WERI-Rb-1 (cell line): ENCODE data around the gene XPO4.

Experiments used
- DNase-seq: peaks from one replicate; pipeline ENCODE4 v3.0.0-alpha.2; 2020
- H3K27ac ChIP-seq: fragments of 250-450 bp; sonication (Bioruptor Pico); 2 replicates; pipeline ENCODE4 v1.5.1; 2020; ENCODE audit warnings: mild to moderate bottlenecking, moderate library complexity
- H3K27me3 ChIP-seq: fragments of 250-450 bp; sonication (Bioruptor Pico); 2 replicates; pipeline ENCODE4 v1.5.1; 2021; ENCODE audit warnings: mild to moderate bottlenecking, low read depth, moderate library complexity; ENCODE audit not compliant: insufficient read depth, severe bottlenecking
- H3K36me3 ChIP-seq: fragments of 250-450 bp; sonication (Bioruptor Pico); 2 replicates; pipeline ENCODE4 v1.5.1; 2020; ENCODE audit warnings: mild to moderate bottlenecking, moderate library complexity
- H3K4me3 ChIP-seq: 2 replicates; pipeline ENCODE4 v1.5.1; 2011; ENCODE audit warnings: low read depth, mild to moderate bottlenecking, control low read depth, low read length
- H3K9me3 ChIP-seq: fragments of 250-450 bp; sonication (Bioruptor Pico); 2 replicates; pipeline ENCODE4 v1.5.1; 2021; ENCODE audit warnings: mild to moderate bottlenecking, moderate library complexity; ENCODE audit not compliant: severe bottlenecking
- TF ChIP-seq, protein P1 (sequence below): IDR thresholded peaks from 2 replicates; pipeline ENCODE4 v1.5.1; 2011; ENCODE audit warnings: low read depth, mild to moderate bottlenecking, control low read depth, inconsistent platforms, low read length

XPO4 gene

DNA sequence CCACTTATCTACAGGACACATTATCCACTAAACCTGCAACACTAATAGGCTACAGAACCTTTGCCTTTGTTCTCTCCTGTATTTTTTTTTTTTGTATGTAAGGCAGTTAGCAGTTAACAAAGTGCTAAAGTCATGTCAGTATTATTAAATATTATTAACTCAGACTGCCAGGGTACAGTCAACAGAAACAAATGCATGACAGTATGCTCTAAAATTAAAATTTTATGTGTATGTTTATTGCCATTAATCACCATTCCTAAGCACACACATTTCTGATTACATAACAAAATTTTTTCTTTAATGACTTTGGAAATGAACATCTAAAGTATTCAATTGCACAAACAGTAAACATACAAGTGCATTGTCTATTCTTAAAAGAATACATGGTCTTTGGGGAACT lies 41.7 kb downstream of the XPO4 start:
- no peak overlapping the region for H3K27ac ChIP-seq
- TF ChIP-seq, protein P1, sequence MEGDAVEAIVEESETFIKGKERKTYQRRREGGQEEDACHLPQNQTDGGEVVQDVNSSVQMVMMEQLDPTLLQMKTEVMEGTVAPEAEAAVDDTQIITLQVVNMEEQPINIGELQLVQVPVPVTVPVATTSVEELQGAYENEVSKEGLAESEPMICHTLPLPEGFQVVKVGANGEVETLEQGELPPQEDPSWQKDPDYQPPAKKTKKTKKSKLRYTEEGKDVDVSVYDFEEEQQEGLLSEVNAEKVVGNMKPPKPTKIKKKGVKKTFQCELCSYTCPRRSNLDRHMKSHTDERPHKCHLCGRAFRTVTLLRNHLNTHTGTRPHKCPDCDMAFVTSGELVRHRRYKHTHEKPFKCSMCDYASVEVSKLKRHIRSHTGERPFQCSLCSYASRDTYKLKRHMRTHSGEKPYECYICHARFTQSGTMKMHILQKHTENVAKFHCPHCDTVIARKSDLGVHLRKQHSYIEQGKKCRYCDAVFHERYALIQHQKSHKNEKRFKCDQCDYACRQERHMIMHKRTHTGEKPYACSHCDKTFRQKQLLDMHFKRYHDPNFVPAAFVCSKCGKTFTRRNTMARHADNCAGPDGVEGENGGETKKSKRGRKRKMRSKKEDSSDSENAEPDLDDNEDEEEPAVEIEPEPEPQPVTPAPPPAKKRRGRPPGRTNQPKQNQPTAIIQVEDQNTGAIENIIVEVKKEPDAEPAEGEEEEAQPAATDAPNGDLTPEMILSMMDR = no peak
- no peaks in the 10 kb centered on the region for H3K9me3 ChIP-seq
- peaks cover 30% of the 10 kb centered on the region for H3K36me3 ChIP-seq
- no peaks in the 10 kb centered on the region for H3K27me3 ChIP-seq
- no peak for DNase-seq
- H3K4me3 ChIP-seq = no peak overlapping the region

DNA sequence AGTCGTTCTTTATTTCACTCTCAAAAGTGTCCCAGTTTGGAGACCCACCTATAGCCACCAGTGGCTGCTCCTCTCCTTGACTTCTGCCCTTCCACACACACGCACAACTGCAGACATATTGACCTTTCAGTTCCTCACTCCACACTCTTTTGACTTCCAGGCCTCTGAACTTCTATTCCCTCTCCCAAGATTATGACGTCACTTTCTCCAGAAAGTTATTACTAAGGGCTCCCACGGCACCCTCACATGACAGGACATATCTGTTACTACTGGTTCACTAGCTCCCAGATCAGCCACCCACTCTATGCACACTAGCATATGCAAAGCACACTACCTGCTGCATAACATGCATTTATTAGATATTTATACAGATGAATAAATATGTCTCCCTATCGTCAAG lies 45.9 kb downstream of the XPO4 start:
- Histone ChIP-seq H3K4me3 (no peak overlapping the region), H3K36me3 (peaks cover 33% of the 10 kb centered on the region), H3K9me3 (no peaks in the 10 kb centered on the region), H3K27ac (no peak overlapping the region), H3K27me3 (no peaks in the 10 kb centered on the region)
- DNase-seq = no peak
- TF ChIP-seq, protein P1 = no peak

DNA sequence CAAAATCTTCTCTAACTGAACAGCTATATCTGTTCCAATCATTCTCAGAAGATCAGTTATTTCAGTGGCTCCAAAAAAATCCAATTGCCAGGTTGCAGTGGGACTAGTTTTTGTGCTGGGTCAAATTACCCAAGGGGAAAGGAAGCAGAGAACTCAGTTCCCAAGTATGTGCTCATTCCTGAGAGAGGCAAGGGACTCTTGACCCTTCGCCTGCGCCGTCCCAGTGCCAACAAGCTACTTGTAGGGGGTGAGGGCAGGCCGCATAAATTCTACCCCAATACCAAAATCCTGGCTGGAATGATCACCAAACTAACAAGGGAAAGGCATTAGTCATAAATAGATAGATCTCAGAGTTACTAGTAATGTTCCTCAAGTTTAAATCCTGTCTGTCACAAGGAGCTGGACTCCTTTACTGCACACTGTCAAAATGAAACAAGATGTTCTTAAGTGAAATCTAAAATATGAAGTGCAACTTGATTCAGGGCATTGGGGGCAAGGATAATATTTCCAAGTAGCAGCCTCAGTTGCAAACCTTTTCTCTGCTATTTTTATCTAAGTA lies 50.6 kb downstream of the XPO4 start:
- Histone ChIP-seq H3K4me3 (no peak overlapping the region), H3K27ac (no peak overlapping the region), H3K9me3 (no peaks in the 10 kb centered on the region), H3K27me3 (no peaks in the 10 kb centered on the region), H3K36me3 (peaks cover 25% of the 10 kb centered on the region)
- TF ChIP-seq, protein P1 = no peak
- DNase-seq = no peak

GRCh38 chr13:20848944-20849343 lies 53.6 kb downstream of the XPO4 start:
- TF ChIP-seq, protein P1 = no peak
- H3K27me3 ChIP-seq = no peaks in the 10 kb centered on the region
- H3K36me3 ChIP-seq = peaks cover 18% of the 10 kb centered on the region
- H3K9me3 ChIP-seq = no peaks in the 10 kb centered on the region
- H3K4me3 ChIP-seq = no peak overlapping the region
- no peak overlapping the region for H3K27ac ChIP-seq
- DNase-seq = no peak

DNA sequence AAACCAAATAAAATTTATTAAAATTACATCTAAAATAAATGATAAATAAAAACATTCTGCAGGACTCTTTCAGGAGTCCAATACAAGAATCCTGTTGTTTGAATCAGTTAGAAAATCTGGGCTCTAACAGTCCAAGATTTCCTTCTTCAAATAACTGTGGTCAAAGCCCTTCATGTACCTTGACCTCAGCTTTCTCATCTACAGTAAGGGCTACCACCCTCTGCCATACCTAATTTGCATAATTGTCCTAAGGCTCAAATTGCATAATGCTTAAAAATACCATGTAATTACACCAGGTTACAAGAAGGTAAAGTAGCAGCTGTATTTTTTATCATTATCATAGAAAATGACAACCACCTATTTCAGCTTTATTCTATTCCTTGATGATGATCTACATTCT lies 54.3 kb downstream of the XPO4 start:
- TF ChIP-seq, protein P1 = no peak
- Histone ChIP-seq H3K27ac (no peak overlapping the region), H3K4me3 (no peak overlapping the region), H3K9me3 (no peaks in the 10 kb centered on the region), H3K36me3 (peaks cover 14% of the 10 kb centered on the region), H3K27me3 (no peaks in the 10 kb centered on the region)
- DNase-seq = no peak

DNA sequence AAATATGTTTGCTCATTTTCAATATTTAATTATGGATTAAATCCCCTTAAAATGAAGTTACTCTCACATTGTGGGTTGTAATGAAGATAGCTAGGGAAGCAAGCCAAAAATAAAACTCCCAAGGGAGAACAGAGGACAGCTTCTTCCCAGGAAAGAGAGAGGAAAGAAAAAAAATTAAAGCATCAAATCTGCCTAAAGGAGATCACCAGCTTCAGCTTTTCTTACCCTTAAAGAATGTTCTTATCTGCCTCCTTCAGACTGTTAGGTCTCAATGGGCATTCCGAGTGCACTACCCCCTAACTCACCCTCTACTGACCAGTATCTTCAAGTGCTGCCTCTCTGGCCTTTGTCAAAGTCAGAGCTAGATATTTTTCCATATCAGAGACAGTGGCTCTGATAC lies 55.2 kb downstream of the XPO4 start:
- no peak overlapping the region for H3K27ac ChIP-seq
- no peaks in the 10 kb centered on the region for H3K27me3 ChIP-seq
- DNase-seq = no peak
- H3K4me3 ChIP-seq = no peak overlapping the region
- no peaks in the 10 kb centered on the region for H3K9me3 ChIP-seq
- peaks cover 14% of the 10 kb centered on the region for H3K36me3 ChIP-seq
- TF ChIP-seq, protein P1 = no peak
